Activated T-cell treated with anti-CD3 and anti-CD28 coated beads, Interleukin-2, amount 50 U/mL, for 48 hours (primary cell): ENCODE data around the gene MS4A1.
A peak's percentile ranks its signal among the peaks of the same experiment; 100 is the strongest.
"Not testable (repeated sequence)": the region's sequence is repeated elsewhere in the genome, so short reads cannot be mapped to it uniquely, and the experiment has no call there.

ENCODE experiments used
- DNase-seq, 2 experiments: peaks; one replicate each; pipeline ENCODE4 v3.0.0-alpha.2; 2020

Gene MS4A1

GRCh38 chr11:60504219-60504905 lies 48.7 kb downstream of the MS4A1 start:
- peak in 1 of 2 experiments; percentile 21 for DNase-seq

- DNase-seq: not testable (repeated sequence)
These were observed 54.0 kb downstream of the MS4A1 start for GRCh38 chr11:60509609-60510008.

GRCh38 chr11:60510209-60510608 lies 54.6 kb downstream of the MS4A1 start:
- not testable (repeated sequence) for DNase-seq

- DNase-seq: no peak
These were observed 55.7 kb downstream of the MS4A1 start for GRCh38 chr11:60511393-60511792.

DNA sequence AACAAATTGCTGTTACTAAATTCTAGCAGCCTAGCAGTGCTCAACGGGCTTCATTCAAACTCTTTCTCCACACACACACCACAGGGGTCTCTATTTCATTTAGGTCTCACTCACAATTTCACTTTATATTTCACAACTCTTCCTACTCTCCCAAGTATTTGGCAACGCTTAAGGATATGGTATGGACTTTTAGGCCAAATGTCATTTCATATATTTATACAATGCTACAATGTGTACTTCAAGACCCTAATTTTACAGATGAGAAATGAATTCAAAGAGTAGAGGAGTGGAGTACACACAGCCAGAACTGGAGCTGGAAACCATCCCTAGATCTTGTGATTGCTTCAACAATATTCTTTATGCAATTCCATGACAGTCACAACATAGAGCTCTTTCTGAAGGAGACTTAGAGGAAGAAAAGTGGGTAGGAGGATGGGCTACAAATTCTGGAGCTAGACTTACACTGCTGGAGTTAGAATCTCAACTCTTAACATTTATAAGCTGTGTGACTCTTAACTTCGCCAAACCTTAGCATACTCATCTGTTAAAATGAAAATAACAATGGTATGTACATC lies 57.1 kb downstream of the MS4A1 start:
- no peak for DNase-seq

DNA sequence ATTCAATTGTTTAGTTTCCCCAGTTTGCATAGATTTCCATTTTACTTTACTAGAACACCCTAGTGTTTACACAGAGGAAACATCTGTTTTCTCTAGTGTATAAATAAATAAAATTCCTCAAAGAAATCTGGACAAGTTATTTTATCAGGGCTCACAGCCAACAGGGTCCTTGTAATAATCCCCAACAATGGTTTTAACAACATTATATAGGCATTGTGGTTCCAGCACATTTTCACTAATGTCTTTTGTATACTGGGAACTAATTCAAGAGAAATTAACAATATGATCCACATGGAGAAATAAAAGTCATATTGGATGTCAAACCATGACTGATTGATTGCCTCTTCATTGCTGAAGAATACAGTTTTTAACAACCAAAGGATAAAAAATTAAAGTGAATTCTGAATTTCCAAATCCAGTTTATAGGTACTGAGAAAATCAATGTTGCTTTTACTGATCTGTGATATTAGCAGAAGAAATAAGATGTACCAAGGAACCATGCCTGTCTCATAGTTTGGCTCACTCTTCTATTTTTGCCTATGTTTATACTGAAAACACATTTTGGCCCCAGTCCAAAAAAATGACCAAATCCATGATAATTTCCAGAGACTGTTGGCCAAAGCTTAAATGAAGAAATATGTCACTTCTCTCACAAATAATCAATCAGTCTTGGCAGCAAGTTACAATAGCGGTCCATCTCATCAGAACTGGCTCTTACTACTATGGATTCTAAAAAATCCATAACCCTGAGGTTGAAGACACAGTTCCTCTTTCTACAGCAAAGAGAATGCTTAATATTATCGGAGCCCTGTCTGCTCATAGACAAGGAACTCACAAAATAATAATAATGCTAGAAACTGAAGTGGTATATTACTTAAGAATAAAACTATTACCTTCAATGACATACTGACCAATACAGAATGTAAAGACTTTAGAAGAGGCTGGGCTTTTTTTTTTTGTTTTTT lies 58.1 kb downstream of the MS4A1 start:
- DNase-seq: no peak

GRCh38 chr11:60515144-60515855 lies 59.7 kb downstream of the MS4A1 start, which contains the start of gene MS4A13:
Gene MS4A13 (plus strand): TSS chr11:60515392. CDS start chr11:60518084, 2,692 bp downstream.
- DNase-seq: no peak
